GM12891 (cell line): ENCODE results near the gene LOXL1.

Experiments
- PAX5 ChIP-seq: IDR thresholded peaks from 2 replicates; pipeline ENCODE4 v1.6.1; 2011; ENCODE audit warnings: low read length, moderate library complexity, mild to moderate bottlenecking; ENCODE audit not compliant: insufficient read depth, severe bottlenecking
- POLR2A ChIP-seq: IDR thresholded peaks from 2 replicates; pipeline ENCODE4 v1.6.1; 2011; ENCODE audit warnings: low read depth, low read length, control low read depth
- POLR2AphosphoS5 ChIP-seq: IDR thresholded peaks from 2 replicates; pipeline ENCODE4 v1.6.1; 2011; ENCODE audit warnings: low read depth, low read length, control low read depth
- SPI1 ChIP-seq: IDR thresholded peaks from 2 replicates; pipeline ENCODE4 v1.6.1; 2011; ENCODE audit warnings: low read depth, low read length, control low read depth
- TAF1 ChIP-seq: IDR thresholded peaks from 2 replicates; pipeline ENCODE4 v1.6.1; 2011; ENCODE audit warnings: low read depth, low read length, control low read depth

DNA sequence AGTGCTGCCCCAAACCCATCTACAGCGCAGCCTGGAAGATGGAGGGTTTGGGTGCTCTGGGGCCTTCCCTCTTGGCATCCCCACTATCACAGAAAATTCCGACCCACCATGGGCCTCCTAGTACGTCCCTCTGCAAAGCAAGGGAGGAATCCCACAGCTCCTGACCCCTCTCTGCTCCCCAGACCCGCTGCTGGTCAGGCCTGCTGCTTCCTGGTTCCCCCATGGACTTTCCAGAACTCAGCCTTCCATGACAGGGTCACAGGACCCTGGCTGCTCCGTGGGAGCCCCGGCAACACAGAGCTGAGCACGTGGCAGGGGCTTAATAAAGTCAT lies 3.1 kb upstream of the LOXL1 start:
- TF ChIP-seq POLR2A (no peak), TAF1 (no peak), POLR2AphosphoS5 (no peak), SPI1 (no peak), PAX5 (no peak)
